ENCODE data around the gene SMIM44.

Gene SMIM44

DNA sequence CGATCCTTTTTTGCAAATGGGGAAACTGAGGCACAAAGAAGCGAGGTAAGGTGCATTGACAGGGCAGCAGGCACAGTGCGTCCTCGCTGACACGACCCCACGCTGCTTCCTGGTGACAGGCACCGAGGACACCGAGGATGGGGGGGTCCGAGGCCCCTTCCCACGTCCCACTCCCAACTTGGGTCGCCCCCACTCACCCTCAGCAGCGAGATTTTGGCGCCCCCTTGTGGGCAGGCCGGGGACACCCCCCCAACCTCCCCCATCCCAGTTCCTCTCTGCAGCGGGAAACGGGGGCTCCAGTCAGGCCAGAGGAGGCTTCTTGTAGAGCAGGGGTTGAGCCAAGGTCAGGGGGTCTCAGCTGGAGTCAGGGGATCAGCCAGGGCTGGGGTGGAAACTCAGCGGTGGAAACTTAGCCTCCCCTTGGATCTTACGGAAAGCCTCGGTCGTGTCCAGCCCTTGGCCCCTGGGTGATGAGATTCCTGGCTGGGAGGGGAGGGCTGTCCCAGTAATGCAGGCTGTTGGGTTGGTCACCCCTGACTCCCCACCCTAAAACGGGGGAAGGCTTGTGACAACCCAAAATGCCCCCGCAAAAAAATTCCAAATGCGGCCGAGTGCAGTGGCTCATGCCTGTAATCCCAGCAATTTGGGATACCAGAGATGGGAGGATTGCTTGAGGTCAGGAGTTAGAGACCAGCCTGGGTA is 11.1 kb downstream of the SMIM44 start:
- DNase-seq (ENCODE audit: low read depth, low spot score): no peak
- POLR2A ChIA-PET: no interaction called here
- no peak overlapping the region for H3K4me3 ChIP-seq (ENCODE audit: low read depth, low read length)
- CTCF ChIA-PET: interaction anchor here (0.7 to 6.9 kb wide), 42 partner anchors 8 to 510 kb away, joined by 3 to 117 read pairs (median 6); partner anchors contain the start of genes CELF5, DOHH and SMIM44
- TF ChIP-seq, protein P1, sequence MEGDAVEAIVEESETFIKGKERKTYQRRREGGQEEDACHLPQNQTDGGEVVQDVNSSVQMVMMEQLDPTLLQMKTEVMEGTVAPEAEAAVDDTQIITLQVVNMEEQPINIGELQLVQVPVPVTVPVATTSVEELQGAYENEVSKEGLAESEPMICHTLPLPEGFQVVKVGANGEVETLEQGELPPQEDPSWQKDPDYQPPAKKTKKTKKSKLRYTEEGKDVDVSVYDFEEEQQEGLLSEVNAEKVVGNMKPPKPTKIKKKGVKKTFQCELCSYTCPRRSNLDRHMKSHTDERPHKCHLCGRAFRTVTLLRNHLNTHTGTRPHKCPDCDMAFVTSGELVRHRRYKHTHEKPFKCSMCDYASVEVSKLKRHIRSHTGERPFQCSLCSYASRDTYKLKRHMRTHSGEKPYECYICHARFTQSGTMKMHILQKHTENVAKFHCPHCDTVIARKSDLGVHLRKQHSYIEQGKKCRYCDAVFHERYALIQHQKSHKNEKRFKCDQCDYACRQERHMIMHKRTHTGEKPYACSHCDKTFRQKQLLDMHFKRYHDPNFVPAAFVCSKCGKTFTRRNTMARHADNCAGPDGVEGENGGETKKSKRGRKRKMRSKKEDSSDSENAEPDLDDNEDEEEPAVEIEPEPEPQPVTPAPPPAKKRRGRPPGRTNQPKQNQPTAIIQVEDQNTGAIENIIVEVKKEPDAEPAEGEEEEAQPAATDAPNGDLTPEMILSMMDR (IDR thresholded peaks at IDR 0.05; ENCODE audit: insufficient read depth, low read length, missing control alignments): peak; percentile 85

DNA sequence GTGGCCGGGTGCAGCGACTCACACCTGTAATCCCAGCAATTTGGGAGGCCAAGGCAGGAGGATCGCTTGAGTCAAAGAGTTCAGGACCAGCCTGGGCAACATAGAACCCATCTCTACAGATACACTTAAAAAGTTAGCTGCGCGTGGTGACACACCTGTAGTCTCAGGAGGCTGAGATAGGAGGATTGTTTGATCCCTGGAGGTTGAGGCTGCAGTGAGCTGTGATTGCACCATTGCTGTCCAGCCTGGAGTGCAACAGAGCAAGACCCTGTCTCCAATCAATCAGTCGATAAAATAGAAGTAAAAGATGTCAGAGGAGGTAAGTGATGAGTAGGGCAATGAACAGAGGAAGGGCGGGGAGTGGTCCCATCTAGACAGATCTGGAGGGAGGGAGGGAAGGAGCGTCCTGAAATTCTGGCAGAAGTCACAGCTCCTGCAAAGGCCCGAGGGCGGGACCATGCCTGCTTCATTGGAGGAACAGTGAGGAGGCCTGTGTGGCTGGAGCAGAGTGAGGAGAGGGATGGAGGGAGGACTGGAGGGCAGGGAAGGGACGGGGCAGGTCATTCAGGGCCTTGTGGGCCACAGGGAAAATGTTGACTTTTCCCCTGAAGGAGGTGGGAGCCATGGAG is 12.6 kb downstream of the SMIM44 start:
- H3K4me3 ChIP-seq (ENCODE audit: low read depth, low read length): no peak overlapping the region
- no peak for DNase-seq (ENCODE audit: low read depth, low spot score)
- POLR2A ChIA-PET: interaction anchor here (0.7 kb wide), 1 partner anchor 9 kb away, joined by 4 read pairs; no protein-coding TSS in a partner anchor
- CTCF ChIA-PET: interaction anchor here (0.7 to 6.9 kb wide), 16 partner anchors 9 to 167 kb away, joined by 3 to 117 read pairs (median 4); partner anchors contain the start of gene SMIM44
- TF ChIP-seq, protein P1 (IDR thresholded peaks at IDR 0.05; ENCODE audit: insufficient read depth, low read length, missing control alignments): no peak

- ChIA-PET POLR2A (no interaction called here), CTCF (interaction anchor here (0.9 to 6.9 kb wide), 16 partner anchors 9 to 166 kb away, joined by 3 to 117 read pairs (median 5); partner anchors contain the start of gene SMIM44)
- no peak for DNase-seq (ENCODE audit: low read depth, low spot score)
- H3K4me3 ChIP-seq (ENCODE audit: low read depth, low read length): no peak overlapping the region
- TF ChIP-seq, protein P1 (IDR thresholded peaks at IDR 0.05; ENCODE audit: insufficient read depth, low read length, missing control alignments): no peak
These were observed 13.4 kb downstream of the SMIM44 start for GRCh38 chr19:3469638-3470499.

- TF ChIP-seq, protein P1 (IDR thresholded peaks at IDR 0.05; ENCODE audit: insufficient read depth, low read length, missing control alignments): no peak
- H3K4me3 ChIP-seq (ENCODE audit: low read depth, low read length): no peak overlapping the region
- no peak for DNase-seq (ENCODE audit: low read depth, low spot score)
- POLR2A ChIA-PET: no interaction called here
- CTCF ChIA-PET: interaction anchor here (4.3 to 6.9 kb wide), 3 partner anchors 17 to 164 kb away, joined by 42 to 117 read pairs (median 89); partner anchors contain the start of gene SMIM44
These were observed 15.0 kb downstream of the SMIM44 start for GRCh38 chr19:3468211-3468610.

DNA sequence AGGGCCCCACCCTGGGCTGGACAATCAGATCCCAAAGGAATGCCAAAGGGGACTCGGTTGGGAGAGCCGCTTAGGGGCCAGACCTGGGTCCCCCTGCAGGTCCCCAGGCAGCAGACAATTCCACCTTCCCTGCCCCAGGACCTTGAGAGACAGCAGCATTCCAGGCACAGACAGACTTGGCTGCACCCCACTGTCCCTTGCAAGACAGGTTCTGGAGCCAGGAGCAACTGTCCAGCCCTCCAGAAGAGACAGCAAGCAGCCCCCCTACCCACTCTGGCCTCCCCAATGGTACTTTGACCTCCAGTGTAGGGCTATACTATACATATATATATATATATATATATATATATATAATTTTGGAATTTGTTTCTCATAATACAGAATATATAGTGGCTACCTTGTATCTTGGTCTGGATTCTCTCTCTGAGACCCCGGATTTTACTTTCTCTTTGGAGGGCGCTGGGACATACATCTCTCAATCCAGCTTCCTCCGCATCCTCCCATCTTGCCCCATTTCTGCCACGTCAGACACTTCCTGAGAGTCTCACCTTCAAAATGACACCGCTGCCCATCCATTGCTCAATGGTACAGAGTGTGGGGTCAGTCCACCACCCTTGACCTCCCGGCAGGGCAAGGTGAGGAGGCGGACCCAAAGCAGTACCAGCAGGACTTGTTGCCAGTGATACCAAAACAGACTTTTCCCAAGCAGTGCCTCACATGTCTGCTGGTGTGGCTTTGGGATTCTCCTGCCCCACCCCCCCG is 15.6 kb downstream of the SMIM44 start:
- TF ChIP-seq, protein P1 (IDR thresholded peaks at IDR 0.05; ENCODE audit: insufficient read depth, low read length, missing control alignments): no peak
- no peak for DNase-seq (ENCODE audit: low read depth, low spot score)
- ChIA-PET CTCF (interaction anchor here (4.3 kb wide), 1 partner anchor 17 kb away, joined by 42 read pairs; the partner anchor contains the start of gene SMIM44), POLR2A (no interaction called here)
- H3K4me3 ChIP-seq (ENCODE audit: low read depth, low read length): no peak overlapping the region

Data from AG04449 (cell line).